GM21528 (cell line): ENCODE results near the gene TEN1.

ENCODE experiments used
- ATAC-seq: cut with Tn5 transposase; IDR thresholded peaks from one replicate; pipeline ENCODE4 v1.9.1; 2021; ENCODE audit warnings: mild to moderate bottlenecking, moderate library complexity; ENCODE audit not compliant: unreplicated experiment, low FRiP score

The TEN1 gene

GRCh38 chr17:76005263-76006149 is 26.5 kb downstream of the TEN1 start:
- ATAC-seq, result no peak

- no peak for ATAC-seq
These were observed 28.2 kb downstream of the TEN1 start for GRCh38 chr17:76007131-76007849.

GRCh38 chr17:76007850-76008165 is 28.8 kb downstream of the TEN1 start:
- ATAC-seq, result no peak

GRCh38 chr17:76008208-76008607 is 29.2 kb downstream of the TEN1 start:
- ATAC-seq, result no peak

- no peak for ATAC-seq
These were observed 29.8 kb downstream of the TEN1 start for GRCh38 chr17:76008630-76009425.

- no peak for ATAC-seq
These were observed 30.4 kb downstream of the TEN1 start for GRCh38 chr17:76009447-76009846.

- no peak for ATAC-seq
These were observed 31.1 kb downstream of the TEN1 start for GRCh38 chr17:76009969-76010661.

GRCh38 chr17:76011951-76012350 is 32.9 kb downstream of the TEN1 start:
- no peak for ATAC-seq

GRCh38 chr17:76013377-76013932 is 34.4 kb downstream of the TEN1 start:
- no peak for ATAC-seq

GRCh38 chr17:76014100-76014924 is 35.3 kb downstream of the TEN1 start:
- no peak for ATAC-seq

GRCh38 chr17:76014925-76015261 is 35.9 kb downstream of the TEN1 start:
- no peak for ATAC-seq

- no peak for ATAC-seq
These were observed 38.7 kb downstream of the TEN1 start for GRCh38 chr17:76017481-76018339.

- ATAC-seq, result no peak
These were observed 39.3 kb downstream of the TEN1 start for GRCh38 chr17:76018340-76018680.

GRCh38 chr17:76018801-76019200 is 39.8 kb downstream of the TEN1 start:
- ATAC-seq, result no peak

GRCh38 chr17:76019833-76020467 is 40.9 kb downstream of the TEN1 start:
- ATAC-seq, result no peak

GRCh38 chr17:76022285-76022684 is 43.2 kb downstream of the TEN1 start:
- ATAC-seq, result no peak

GRCh38 chr17:76022973-76023899 is 44.2 kb downstream of the TEN1 start:
- no peak for ATAC-seq
